Karpas-422 (cell line): Measurements from ENCODE around the gene TFAP2E. TPM values are rescaled to one million over a fixed set of nuclear protein-coding genes. Genes with fewer than 3 reads are reported as not detected.

ENCODE experiments used
- DNase-seq: peaks from one replicate; pipeline ENCODE4 v3.0.0-alpha.2; 2015
- H2AFZ ChIP-seq: fragments of 200-600 bp; sonication (generic); 2 replicates; pipeline ENCODE4 v1.6.1; 2014; ENCODE audit warnings: antibody characterized with exemption, low read length, mixed read lengths
- H3K27ac ChIP-seq: fragments of 200-600 bp; sonication (generic); 2 replicates; pipeline ENCODE4 v1.5.1; 2014; ENCODE audit warnings: mild to moderate bottlenecking, low read length, moderate library complexity
- H3K27me3 ChIP-seq: fragments of 200-600 bp; sonication (generic); 2 replicates; pipeline ENCODE4 v1.6.1; 2014; ENCODE audit warnings: low read length, mixed read lengths
- H3K36me3 ChIP-seq: fragments of 200-600 bp; sonication (generic); 2 replicates; pipeline ENCODE4 v1.6.1; 2014; ENCODE audit warnings: low read length, mixed read lengths; ENCODE audit not compliant: insufficient read depth
- H3K4me1 ChIP-seq: fragments of 200-600 bp; sonication (generic); 2 replicates; pipeline ENCODE4 v1.6.1; 2014; ENCODE audit warnings: mild to moderate bottlenecking, low read length, mixed read lengths
- H3K4me2 ChIP-seq: fragments of 200-600 bp; sonication (generic); 2 replicates; pipeline ENCODE4 v1.6.1; 2014; ENCODE audit warnings: low read length, low read depth, mild to moderate bottlenecking; ENCODE audit not compliant: poor library complexity, severe bottlenecking
- H3K4me3 ChIP-seq: fragments of 200-600 bp; sonication (generic); 2 replicates; pipeline ENCODE4 v1.5.1; 2014; ENCODE audit warnings: mild to moderate bottlenecking, antibody characterized with exemption, low read length, mixed read lengths
- H3K79me2 ChIP-seq: fragments of 200-600 bp; sonication (generic); 2 replicates; pipeline ENCODE4 v1.6.1; 2014; ENCODE audit warnings: mild to moderate bottlenecking, low read length, mixed read lengths
- H3K9ac ChIP-seq: fragments of 200-600 bp; sonication (generic); 2 replicates; pipeline ENCODE4 v1.6.0; 2014; ENCODE audit warnings: low read length
- H3K9me2 ChIP-seq: fragments of 200-600 bp; sonication (generic), shearing (Covaris generic); replicated peaks from 2 replicates; pipeline ENCODE4 v1.6.0; 2014; ENCODE audit warnings: mild to moderate bottlenecking, low read length, moderate library complexity; ENCODE audit not compliant: insufficient read depth
- H3K9me3 ChIP-seq: fragments of 300-700, 200-600 bp; sonication (generic); 2 replicates; pipeline ENCODE4 v1.6.1; 2014; ENCODE audit warnings: low read length, mixed read lengths
- H4K20me1 ChIP-seq: fragments of 200-600 bp; sonication (generic); 2 replicates; pipeline ENCODE4 v1.6.1; 2014; ENCODE audit warnings: mild to moderate bottlenecking, antibody characterized with exemption, low read length, low read depth; ENCODE audit not compliant: insufficient read depth
- total RNA-seq: library from RNA; depleted of rRNA; stranded (reverse); fragments of >200 nt; shearing (Covaris generic); gene quantifications from 2 replicates; pipeline ENCODE4 v1.2.3, GENCODE V29; 2014; ENCODE audit warnings: low replicate concordance

Gene TFAP2E
- total RNA-seq, 1 experiment from 2014 or later: 0.56 TPM

GRCh38 chr1:35589516-35590427, 16.7 kb downstream of the TFAP2E start:
- H3K4me2 ChIP-seq: no peak overlapping the region
- no peak overlapping the region for H2AFZ ChIP-seq
- DNase-seq: no peak

GRCh38 chr1:35590476-35591040, 17.4 kb downstream of the TFAP2E start:
- no peak for DNase-seq
- Histone ChIP-seq H3K27ac (no peak overlapping the region), H3K4me2 (no peak overlapping the region), H2AFZ (no peak overlapping the region), H3K9me3 (no peaks in the 10 kb centered on the region), H3K27me3 (no peaks in the 10 kb centered on the region), H3K4me1 (no peaks in the 10 kb centered on the region), H4K20me1 (no peaks in the 10 kb centered on the region), H3K36me3 (no peaks in the 10 kb centered on the region), H3K79me2 (no peaks in the 10 kb centered on the region), H3K9me2 (no peaks in the 10 kb centered on the region), H3K9ac (no peak overlapping the region), H3K4me3 (no peak overlapping the region)

More at GRCh38 chr1:35589516-35590427, 16.7 kb downstream of the TFAP2E start:
- Histone ChIP-seq H3K4me3 (no peak overlapping the region), H3K27me3 (no peaks in the 10 kb centered on the region), H3K4me1 (no peaks in the 10 kb centered on the region), H4K20me1 (no peaks in the 10 kb centered on the region), H3K36me3 (no peaks in the 10 kb centered on the region), H3K9me2 (no peaks in the 10 kb centered on the region), H3K79me2 (no peaks in the 10 kb centered on the region), H3K27ac (no peak overlapping the region), H3K9ac (no peak overlapping the region), H3K9me3 (no peaks in the 10 kb centered on the region)

- Histone ChIP-seq H3K9ac (no peak overlapping the region), H2AFZ (no peak overlapping the region), H3K27ac (no peak overlapping the region), H4K20me1 (no peaks in the 10 kb centered on the region), H3K9me3 (no peaks in the 10 kb centered on the region), H3K79me2 (no peaks in the 10 kb centered on the region), H3K4me3 (no peak overlapping the region), H3K4me2 (no peak overlapping the region), H3K36me3 (no peaks in the 10 kb centered on the region), H3K27me3 (no peaks in the 10 kb centered on the region), H3K4me1 (no peaks in the 10 kb centered on the region), H3K9me2 (no peaks in the 10 kb centered on the region)
- DNase-seq: no peak
These were observed 18.1 kb downstream of the TFAP2E start for GRCh38 chr1:35591211-35591610.

GRCh38 chr1:35592991-35593769, 20.1 kb downstream of the TFAP2E start:
- no peaks in the 10 kb centered on the region for H4K20me1 ChIP-seq
- H3K4me2 ChIP-seq: no peak overlapping the region
- DNase-seq: no peak
- H3K9me3 ChIP-seq: no peaks in the 10 kb centered on the region
- no peaks in the 10 kb centered on the region for H3K79me2 ChIP-seq
- H3K36me3 ChIP-seq: no peaks in the 10 kb centered on the region
- no peaks in the 10 kb centered on the region for H3K27me3 ChIP-seq
- H3K4me3 ChIP-seq: no peak overlapping the region
- no peaks in the 10 kb centered on the region for H3K4me1 ChIP-seq
- no peak overlapping the region for H3K9ac ChIP-seq
- H3K27ac ChIP-seq: no peak overlapping the region
- no peaks in the 10 kb centered on the region for H3K9me2 ChIP-seq
- no peak overlapping the region for H2AFZ ChIP-seq

GRCh38 chr1:35594005-35594760, 21.1 kb downstream of the TFAP2E start:
- Histone ChIP-seq H3K9me2 (no peaks in the 10 kb centered on the region), H3K4me2 (no peak overlapping the region)

GRCh38 chr1:35595684-35596083, 22.6 kb downstream of the TFAP2E start:
- no peak overlapping the region for H2AFZ ChIP-seq
- peaks cover 6% of the 10 kb centered on the region; the same call in 1 of the 2 replicates for H3K36me3 ChIP-seq
- no peaks in the 10 kb centered on the region for H4K20me1 ChIP-seq
- H3K4me2 ChIP-seq: no peak overlapping the region
- H3K9ac ChIP-seq: no peak overlapping the region
- no peak overlapping the region for H3K4me3 ChIP-seq
- no peaks in the 10 kb centered on the region for H3K9me3 ChIP-seq
- no peaks in the 10 kb centered on the region for H3K4me1 ChIP-seq
- no peak for DNase-seq
- H3K27ac ChIP-seq: no peak overlapping the region
- no peaks in the 10 kb centered on the region for H3K79me2 ChIP-seq
- no peaks in the 10 kb centered on the region for H3K27me3 ChIP-seq
- no peaks in the 10 kb centered on the region for H3K9me2 ChIP-seq

More at GRCh38 chr1:35594005-35594760, 21.1 kb downstream of the TFAP2E start:
- no peak overlapping the region for H3K4me3 ChIP-seq
- H4K20me1 ChIP-seq: no peaks in the 10 kb centered on the region
- H3K79me2 ChIP-seq: no peaks in the 10 kb centered on the region
- H2AFZ ChIP-seq: no peak overlapping the region
- no peaks in the 10 kb centered on the region for H3K36me3 ChIP-seq
- H3K27me3 ChIP-seq: no peaks in the 10 kb centered on the region
- H3K9me3 ChIP-seq: no peaks in the 10 kb centered on the region
- no peaks in the 10 kb centered on the region for H3K4me1 ChIP-seq
- no peak overlapping the region for H3K27ac ChIP-seq
- no peak for DNase-seq
- no peak overlapping the region for H3K9ac ChIP-seq

- Histone ChIP-seq H3K4me2 (no peak overlapping the region), H3K4me3 (no peak overlapping the region), H3K4me1 (no peaks in the 10 kb centered on the region), H4K20me1 (no peaks in the 10 kb centered on the region), H3K9ac (no peak overlapping the region), H3K9me2 (no peaks in the 10 kb centered on the region), H3K36me3 (peaks cover 16% of the 10 kb centered on the region; the same call in 1 of the 2 replicates), H3K27ac (no peak overlapping the region), H3K79me2 (no peaks in the 10 kb centered on the region), H3K27me3 (no peaks in the 10 kb centered on the region), H2AFZ (no peak overlapping the region), H3K9me3 (no peaks in the 10 kb centered on the region)
- no peak for DNase-seq
These were observed 24.8 kb downstream of the TFAP2E start for GRCh38 chr1:35597870-35598269.
